GM20431 (cell line): Measurements from ENCODE around the gene GGT5.
"Not testable (repeated sequence)": the region's sequence is repeated elsewhere in the genome, so short reads cannot be mapped to it uniquely, and the experiment has no call there.

Experiments used
- in situ Hi-C: fragments of 300-500 bp; cut with MseI, MboI; formaldehyde crosslinking; loops from one replicate; pipeline ENCODE4 v1.15.0; 2020; ENCODE audit warnings: low sequenced_read_pairs; ENCODE audit not compliant: unreplicated experiment

Gene GGT5

GRCh38 chr22:24233816-24234215 is 11.1 kb downstream of the GGT5 start:
- in situ Hi-C loops = no loop called here

- in situ Hi-C loops = no loop called here
Measured at GRCh38 chr22:24233235-24233634, 11.6 kb downstream of the GGT5 start.

GRCh38 chr22:24232725-24233124 is 12.2 kb downstream of the GGT5 start:
- in situ Hi-C loops = no loop called here

GRCh38 chr22:24232124-24232523 is 12.8 kb downstream of the GGT5 start:
- in situ Hi-C loops = no loop called here

- in situ Hi-C loops = no loop called here
Measured at GRCh38 chr22:24231706-24232105, 13.2 kb downstream of the GGT5 start.

- in situ Hi-C loops = no loop called here
Measured at GRCh38 chr22:24230911-24231656, 13.8 kb downstream of the GGT5 start.

GRCh38 chr22:24225951-24226350 is 18.9 kb downstream of the GGT5 start:
- in situ Hi-C loops = no loop called here

GRCh38 chr22:24225044-24225601 is 19.8 kb downstream of the GGT5 start:
- in situ Hi-C loops = no loop called here

- in situ Hi-C loops = no loop called here
Measured at GRCh38 chr22:24224468-24224867, 20.4 kb downstream of the GGT5 start.

- in situ Hi-C loops = no loop called here
Measured at GRCh38 chr22:24219750-24220149, 25.1 kb downstream of the GGT5 start.

GRCh38 chr22:24217384-24217783 is 27.5 kb downstream of the GGT5 start:
- in situ Hi-C loops = no loop called here

GRCh38 chr22:24216541-24217209 is 28.2 kb downstream of the GGT5 start:
- in situ Hi-C loops = no loop called here

GRCh38 chr22:24214467-24215285 is 30.2 kb downstream of the GGT5 start:
- in situ Hi-C loops = no loop called here

GRCh38 chr22:24213111-24213510 is 31.8 kb downstream of the GGT5 start:
- in situ Hi-C loops = not testable (repeated sequence)

GRCh38 chr22:24211716-24212115 is 33.2 kb downstream of the GGT5 start:
- in situ Hi-C loops = not testable (repeated sequence)

GRCh38 chr22:24210409-24210808 is 34.5 kb downstream of the GGT5 start:
- in situ Hi-C loops = not testable (repeated sequence)

- in situ Hi-C loops = no loop called here
Measured at GRCh38 chr22:24209687-24210086, 35.2 kb downstream of the GGT5 start.

GRCh38 chr22:24209016-24209415 is 35.9 kb downstream of the GGT5 start:
- in situ Hi-C loops = no loop called here

- in situ Hi-C loops = no loop called here
Measured at GRCh38 chr22:24208012-24208749, 36.7 kb downstream of the GGT5 start.
